HUES48 (cell line): ENCODE measurements around the gene RAF1.
A peak's percentile ranks its signal among the peaks of the same experiment; 100 is the strongest.
"Not testable (repeated sequence)": the region's sequence is repeated elsewhere in the genome, so short reads cannot be mapped to it uniquely, and the experiment has no call there.

Experiments used
- H3K27ac ChIP-seq: one replicate; pipeline ENCODE4 v1.7.0; 2013; ENCODE audit warnings: low read depth, low read length, inconsistent platforms
- H3K27me3 ChIP-seq: 2 replicates; pipeline ENCODE4 v1.6.1; 2013; ENCODE audit warnings: mild to moderate bottlenecking, low read length; ENCODE audit not compliant: control insufficient read depth, insufficient read depth
- H3K36me3 ChIP-seq: 2 replicates; pipeline ENCODE4 v1.6.1; 2013; ENCODE audit warnings: low read length; ENCODE audit not compliant: control insufficient read depth, insufficient read depth
- H3K4me1 ChIP-seq: 2 replicates; pipeline ENCODE4 v1.6.1; 2013; ENCODE audit warnings: mild to moderate bottlenecking, low read length; ENCODE audit not compliant: control insufficient read depth, insufficient read depth
- H3K4me3 ChIP-seq: 2 replicates; pipeline ENCODE4 v1.5.1; 2013; ENCODE audit warnings: mild to moderate bottlenecking, low read depth, low read length
- H3K9ac ChIP-seq: 2 replicates; pipeline ENCODE4 v1.6.1; 2013; ENCODE audit warnings: mild to moderate bottlenecking, low read depth, low read length, moderate library complexity
- H3K9me3 ChIP-seq: 2 replicates; pipeline ENCODE4 v1.6.1; 2013; ENCODE audit warnings: low read length; ENCODE audit not compliant: control insufficient read depth, insufficient read depth

RAF1 gene

DNA sequence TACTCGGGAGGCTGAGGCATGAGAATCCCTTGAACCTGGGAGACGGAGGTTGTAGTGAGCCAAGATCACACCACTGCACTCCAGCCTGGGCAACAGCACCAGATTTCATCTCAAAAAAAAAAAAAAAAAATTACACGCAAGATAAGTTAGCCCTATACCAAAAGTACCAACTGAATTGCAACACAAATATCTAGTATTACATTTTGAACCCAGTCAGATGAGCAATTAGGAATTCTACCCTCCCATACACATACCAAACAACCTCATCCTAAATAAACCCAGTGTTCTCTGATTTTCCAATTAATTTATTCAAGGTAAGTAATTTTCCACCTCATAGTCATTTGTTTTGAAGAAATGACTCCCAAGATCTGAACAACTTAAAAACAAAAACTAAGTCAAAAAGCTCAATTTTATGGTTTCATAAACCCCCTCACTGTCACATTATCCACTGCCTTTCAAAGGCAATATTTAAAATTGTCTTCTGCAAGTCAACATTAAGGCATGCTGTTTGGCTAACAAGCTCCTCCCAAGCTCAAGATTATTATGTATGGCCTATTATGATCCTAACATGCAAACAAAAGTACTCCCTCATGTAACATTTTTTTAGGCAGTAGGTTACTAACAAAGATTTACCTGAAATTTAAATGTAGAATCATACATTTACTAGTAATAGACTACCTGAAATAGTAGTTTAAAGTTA is 4.5 kb downstream of the RAF1 start:
- Histone ChIP-seq H3K9ac (no peak overlapping the region), H3K9me3 (no peaks in the 10 kb centered on the region), H3K4me1 (peaks cover 26% of the 10 kb centered on the region), H3K36me3 (no peaks in the 10 kb centered on the region), H3K27ac (no peak overlapping the region), H3K27me3 (no peaks in the 10 kb centered on the region), H3K4me3 (no peak overlapping the region)

DNA sequence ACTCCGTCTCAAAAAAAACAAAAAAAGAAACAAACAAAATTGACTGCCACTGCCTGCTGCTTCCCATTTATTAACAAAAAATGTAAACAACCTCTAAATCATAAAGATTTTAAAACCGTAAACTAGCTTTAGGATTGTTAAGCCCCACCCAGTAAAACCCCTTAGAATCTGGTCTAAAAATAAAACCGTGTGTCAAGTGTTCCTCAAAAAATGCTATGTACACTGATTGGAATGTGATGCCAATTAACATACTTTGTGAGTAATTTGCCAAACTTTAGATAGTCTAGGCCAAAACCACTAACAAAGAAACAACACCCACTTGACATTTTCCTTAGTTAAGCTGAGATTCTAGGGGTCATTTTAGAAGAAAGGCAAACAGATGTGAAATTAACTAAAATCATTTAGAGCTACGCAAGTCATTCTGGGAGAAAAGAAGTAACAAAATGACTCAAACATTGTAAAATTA is 5.3 kb downstream of the RAF1 start:
- no peak overlapping the region for H3K9ac ChIP-seq
- no peaks in the 10 kb centered on the region for H3K27me3 ChIP-seq
- peaks cover 26% of the 10 kb centered on the region for H3K4me1 ChIP-seq
- no peak overlapping the region for H3K4me3 ChIP-seq
- H3K36me3 ChIP-seq: no peaks in the 10 kb centered on the region
- no peak overlapping the region for H3K27ac ChIP-seq
- no peaks in the 10 kb centered on the region for H3K9me3 ChIP-seq

DNA sequence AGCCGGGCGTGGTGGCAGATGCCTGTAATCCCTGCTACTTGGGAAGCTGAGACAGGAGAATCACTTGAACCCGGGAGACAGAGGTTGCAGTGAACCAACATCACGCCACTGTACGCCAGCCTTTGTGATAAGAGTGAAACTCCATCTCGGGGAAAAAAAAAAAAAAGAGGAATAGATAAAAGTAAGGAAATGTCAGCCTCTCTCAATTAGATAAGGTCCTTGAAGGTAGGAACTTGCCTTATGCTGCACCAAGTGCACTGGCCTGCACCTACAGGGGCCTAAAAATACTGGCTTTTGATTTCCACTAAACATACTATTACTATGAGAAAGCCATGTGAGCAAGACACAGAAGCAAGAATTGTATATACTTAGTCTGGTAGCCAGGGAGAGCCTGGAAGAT is 7.1 kb downstream of the RAF1 start:
- H3K4me1 ChIP-seq: peaks cover 26% of the 10 kb centered on the region
- H3K4me3 ChIP-seq: no peak overlapping the region

DNA sequence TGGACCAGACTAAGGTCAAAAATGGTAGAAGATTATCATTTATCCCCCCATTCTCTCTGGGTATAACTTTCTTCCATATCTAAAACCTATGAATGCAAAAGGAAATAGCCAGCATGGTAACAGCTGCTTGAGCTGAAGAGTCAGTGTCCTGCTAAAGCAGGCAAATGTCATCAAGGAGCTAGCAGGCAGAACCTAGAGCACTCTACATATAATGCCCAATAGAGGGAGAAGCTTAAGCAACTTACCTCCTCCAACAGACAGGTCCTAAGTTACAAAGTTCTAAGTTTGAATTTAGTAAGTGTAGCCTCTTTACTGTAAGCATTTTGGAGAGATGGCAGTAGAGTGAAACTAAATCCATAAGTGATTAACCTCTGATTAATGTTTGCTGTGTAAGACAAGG is 7.7 kb downstream of the RAF1 start:
- Histone ChIP-seq H3K4me3 (no peak overlapping the region), H3K36me3 (no peaks in the 10 kb centered on the region), H3K27ac (peak overlapping the region; percentile 29), H3K4me1 (peaks cover 26% of the 10 kb centered on the region), H3K9me3 (no peaks in the 10 kb centered on the region), H3K27me3 (no peaks in the 10 kb centered on the region), H3K9ac (no peak overlapping the region)

More for the DNA sequence above, 7.1 kb downstream of the RAF1 start:
- Histone ChIP-seq H3K9ac (no peak overlapping the region), H3K27me3 (no peaks in the 10 kb centered on the region), H3K36me3 (no peaks in the 10 kb centered on the region), H3K27ac (no peak overlapping the region), H3K9me3 (no peaks in the 10 kb centered on the region)

DNA sequence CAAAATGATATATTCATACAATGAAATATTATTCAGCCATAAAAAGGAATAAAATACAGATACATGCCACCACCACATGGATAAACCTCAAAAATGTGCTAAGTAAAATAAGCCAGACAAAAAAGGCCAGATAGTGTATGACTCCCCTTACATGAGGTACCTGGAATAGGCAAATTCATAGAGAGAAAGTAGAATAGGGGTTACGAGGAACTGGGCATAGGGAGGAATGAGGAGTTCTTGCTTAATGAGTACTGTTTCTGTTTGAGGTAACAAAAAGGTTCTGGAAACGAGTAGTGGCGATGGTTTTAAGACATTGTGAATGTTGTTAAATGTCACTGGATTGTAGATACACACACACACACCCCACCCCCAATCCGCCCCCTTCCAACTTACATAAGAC is 8.2 kb downstream of the RAF1 start:
- Histone ChIP-seq H3K36me3 (no peaks in the 10 kb centered on the region), H3K9ac (no peak overlapping the region), H3K4me3 (no peak overlapping the region), H3K27ac (no peak overlapping the region), H3K27me3 (no peaks in the 10 kb centered on the region), H3K9me3 (no peaks in the 10 kb centered on the region), H3K4me1 (peaks cover 24% of the 10 kb centered on the region)

DNA sequence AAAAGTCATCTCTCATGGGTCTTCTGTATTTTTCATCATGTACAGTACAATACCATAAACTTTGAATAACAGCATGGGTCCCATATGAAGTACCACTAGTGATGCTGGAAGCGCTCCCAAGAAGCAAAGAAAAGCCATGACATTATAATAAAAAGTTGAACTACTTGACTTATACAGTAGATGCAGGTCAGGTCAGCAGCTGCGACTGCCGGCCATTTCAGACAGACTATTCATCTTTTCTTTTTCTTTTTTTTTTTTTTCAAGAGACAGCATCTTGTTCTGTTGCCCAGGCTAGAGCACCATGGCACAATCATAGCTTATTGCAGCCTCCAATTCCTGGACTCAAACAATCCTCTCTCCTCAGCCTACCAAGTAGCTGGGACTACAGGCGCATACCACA is 10.2 kb downstream of the RAF1 start:
- Histone ChIP-seq H3K4me1 (peaks cover 11% of the 10 kb centered on the region), H3K27ac (no peak overlapping the region), H3K27me3 (no peaks in the 10 kb centered on the region), H3K36me3 (no peaks in the 10 kb centered on the region), H3K9ac (no peak overlapping the region), H3K4me3 (no peak overlapping the region), H3K9me3 (no peaks in the 10 kb centered on the region)

DNA sequence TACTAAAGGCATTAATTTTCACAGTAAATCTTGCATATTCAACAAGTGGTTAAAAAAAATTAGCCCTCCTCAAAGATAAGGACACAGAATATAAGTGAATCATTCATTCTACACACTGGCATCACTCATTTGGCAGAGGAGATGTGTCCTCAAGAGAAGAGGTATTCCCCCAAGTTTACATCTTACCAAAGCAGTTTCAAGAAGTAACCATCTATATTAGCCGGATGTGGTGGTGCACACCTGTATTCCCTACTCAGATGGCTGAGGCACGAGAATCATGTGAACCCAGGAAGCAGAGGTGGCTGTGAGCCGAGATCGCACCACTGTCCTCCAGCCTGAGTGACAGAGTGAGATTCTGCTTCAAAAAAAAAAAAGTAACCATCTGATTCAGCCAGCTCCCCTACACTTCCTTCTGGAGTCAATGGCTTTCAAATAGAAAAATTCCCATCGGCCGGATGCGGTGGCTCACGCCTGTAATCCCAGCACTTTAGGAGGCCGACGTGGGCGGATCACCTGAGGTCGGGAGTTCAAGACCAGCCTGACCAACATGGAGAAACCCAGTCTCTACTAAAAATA is 15.4 kb downstream of the RAF1 start:
- Histone ChIP-seq H3K36me3 (no peaks in the 10 kb centered on the region), H3K27me3 (no peaks in the 10 kb centered on the region), H3K9ac (no peak overlapping the region), H3K4me1 (no peaks in the 10 kb centered on the region), H3K9me3 (no peaks in the 10 kb centered on the region), H3K4me3 (no peak overlapping the region), H3K27ac (no peak overlapping the region)

DNA sequence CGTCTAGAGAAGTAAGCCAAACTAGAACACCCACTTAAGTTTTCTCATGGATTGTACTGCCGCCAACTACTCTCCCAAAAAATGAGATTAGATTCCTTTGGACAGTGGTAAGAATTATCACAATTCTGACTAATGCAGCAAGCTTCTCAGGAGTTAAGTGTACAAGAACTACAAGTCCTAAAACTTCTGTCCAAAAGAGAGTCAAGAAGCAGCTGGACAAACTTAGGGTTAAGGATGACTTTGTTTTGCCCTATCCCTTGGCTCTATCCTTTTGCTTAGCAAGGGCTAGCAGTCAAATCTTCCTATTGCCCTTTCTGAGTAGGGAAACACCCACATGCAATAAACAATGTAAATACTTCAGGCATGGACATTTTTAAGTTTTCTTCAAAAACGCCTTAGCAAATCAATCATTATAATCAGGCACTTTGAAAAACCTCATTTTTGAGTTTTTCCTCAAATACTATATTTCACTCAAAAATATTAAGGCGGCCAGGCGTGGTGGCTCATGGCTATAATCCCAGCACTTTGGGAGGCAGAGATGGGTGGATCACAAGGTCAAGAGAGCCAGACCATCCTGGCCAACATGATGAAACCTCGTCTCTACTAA is 19.5 kb downstream of the RAF1 start:
- Histone ChIP-seq H3K36me3 (no peaks in the 10 kb centered on the region), H3K27me3 (no peaks in the 10 kb centered on the region), H3K4me1 (no peaks in the 10 kb centered on the region), H3K27ac (no peak overlapping the region), H3K9me3 (no peaks in the 10 kb centered on the region), H3K9ac (no peak overlapping the region), H3K4me3 (no peak overlapping the region)

DNA sequence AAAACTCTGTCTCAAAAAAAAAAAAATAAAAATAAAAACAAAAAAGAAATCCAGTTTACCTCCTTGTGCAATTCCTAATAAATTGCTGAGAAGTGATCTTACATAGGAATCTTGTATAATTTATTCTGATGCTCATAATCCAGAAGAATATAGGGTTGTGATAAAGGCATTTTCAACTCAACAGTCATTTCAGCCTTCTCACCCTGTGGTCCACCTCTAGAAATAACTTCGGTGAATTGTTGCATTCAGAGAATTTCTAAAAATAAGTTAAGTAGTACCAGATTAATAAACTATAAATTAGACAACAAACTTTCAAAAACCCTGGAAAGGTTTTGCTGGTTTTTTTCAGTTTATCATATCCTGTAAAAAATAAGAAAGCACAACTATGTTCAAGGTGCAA is 20.2 kb downstream of the RAF1 start:
- Histone ChIP-seq H3K4me3 (no peak overlapping the region), H3K36me3 (no peaks in the 10 kb centered on the region), H3K4me1 (no peaks in the 10 kb centered on the region), H3K9me3 (no peaks in the 10 kb centered on the region), H3K27me3 (no peaks in the 10 kb centered on the region), H3K27ac (no peak overlapping the region), H3K9ac (no peak overlapping the region)

DNA sequence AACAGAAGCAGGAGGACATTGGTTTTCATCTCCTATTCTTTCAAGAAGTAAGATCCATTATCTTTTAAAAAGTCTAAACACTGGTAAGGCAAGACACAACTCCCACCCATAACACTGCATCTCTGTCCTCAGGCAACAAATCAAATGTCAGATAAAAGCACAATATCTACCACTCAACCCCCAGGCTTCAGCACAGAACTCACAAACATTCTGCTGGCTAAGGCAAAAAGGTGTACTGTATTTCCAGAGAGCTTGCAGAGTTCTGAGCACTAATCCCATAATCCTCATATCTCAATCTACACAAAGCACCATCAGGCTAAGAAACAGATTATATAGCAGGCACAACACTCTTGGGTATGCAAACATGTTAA is 20.9 kb downstream of the RAF1 start:
- no peaks in the 10 kb centered on the region for H3K36me3 ChIP-seq
- no peaks in the 10 kb centered on the region for H3K9me3 ChIP-seq
- H3K4me1 ChIP-seq: peaks cover 7% of the 10 kb centered on the region
- H3K27me3 ChIP-seq: no peaks in the 10 kb centered on the region
- H3K27ac ChIP-seq: no peak overlapping the region
- no peak overlapping the region for H3K4me3 ChIP-seq
- H3K9ac ChIP-seq: no peak overlapping the region

DNA sequence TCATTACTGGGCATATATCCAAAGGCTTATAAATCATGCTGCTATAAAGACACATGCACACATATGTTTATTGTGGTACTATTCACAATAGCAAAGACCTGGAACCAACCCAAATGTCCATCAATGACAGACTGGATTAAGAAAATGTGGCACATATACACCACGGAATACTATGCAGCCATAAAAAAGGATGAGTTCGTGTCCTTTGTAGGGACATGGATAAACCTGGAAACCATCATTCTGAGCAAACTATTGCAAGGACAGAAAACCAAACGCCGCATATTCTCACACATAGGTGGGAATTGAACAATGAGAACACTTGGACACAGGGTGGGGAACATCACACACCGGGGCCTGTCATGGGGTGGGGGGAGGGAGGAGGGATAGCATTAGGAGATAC is 23.1 kb downstream of the RAF1 start:
- not testable (repeated sequence) for H3K27me3 ChIP-seq, H3K27ac ChIP-seq, H3K9ac ChIP-seq, H3K9me3 ChIP-seq, H3K4me3 ChIP-seq, H3K36me3 ChIP-seq
- H3K4me1 ChIP-seq: peaks cover 15% of the 10 kb centered on the region
